PC-9 (cell line): ENCODE data around the gene ISLR2. TPM values are rescaled to one million over a fixed set of nuclear protein-coding genes. Genes with fewer than 3 reads are reported as not detected.

Experiments
- BruUV-seq: library from RNA; stranded (reverse); fragments of 400-500 nt; replicated peaks from 2 replicates; lab custom pipeline; 2021; lab: Mats Ljungman, UMichigan
- CTCF ChIA-PET: fragments of 300-600 bp; sonication (Branson Sonifier 250); formaldehyde crosslinking; loops from one replicate; lab custom pipeline; 2022; ENCODE audit warnings: antibody characterized with exemption; lab: Charles Lee
- POLR2A ChIA-PET: fragments of 300-600 bp; sonication (Branson Sonifier 250); formaldehyde crosslinking; loops from one replicate; lab custom pipeline; 2022; ENCODE audit warnings: antibody characterized with exemption; ENCODE audit not compliant: unreplicated experiment; lab: Charles Lee
- DNase-seq, 2 experiments: peaks; one replicate each; pipeline versions ENCODE4 v3.0.0 to v3.0.0-alpha.2; 2015 to 2022; ENCODE audit warnings: mixed read lengths in 1 of 2
- H2AFZ ChIP-seq: fragments of 200-600 bp; sonication (generic); 2 replicates; pipeline ENCODE4 v1.8.1; 2017; ENCODE audit warnings: antibody characterized with exemption
- H3F3A ChIP-seq: fragments of 200-600 bp; sonication (generic); 2 replicates; pipeline ENCODE4 v1.8.1; 2017; ENCODE audit warnings: antibody characterized with exemption, mild to moderate bottlenecking, low read depth; ENCODE audit not compliant: insufficient read depth
- H3K27ac ChIP-seq: fragments of 200-600 bp; sonication (generic); 2 replicates; pipeline ENCODE4 v1.6.1; 2016; ENCODE audit warnings: mixed run types
- H3K27me3 ChIP-seq: fragments of 200-600 bp; sonication (generic); 2 replicates; pipeline ENCODE4 v1.6.1; 2016; ENCODE audit warnings: low read depth, mixed run types; ENCODE audit not compliant: insufficient read depth
- H3K36me3 ChIP-seq: fragments of 200-600 bp; sonication (generic); 2 replicates; pipeline ENCODE4 v1.6.1; 2016; ENCODE audit warnings: low read depth, mixed run types
- H3K4me1 ChIP-seq: fragments of 200-600 bp; sonication (generic); replicated peaks from 2 replicates; pipeline ENCODE4 v1.6.1; 2016; ENCODE audit warnings: mixed run types; ENCODE audit not compliant: insufficient read depth
- H3K4me2 ChIP-seq: fragments of 200-600 bp; sonication (generic); 2 replicates; pipeline ENCODE4 v1.6.1; 2017; ENCODE audit warnings: mixed run types
- H3K4me3 ChIP-seq: fragments of 200-600 bp; sonication (generic); 2 replicates; pipeline ENCODE4 v1.6.1; 2016; ENCODE audit warnings: mixed run types
- H3K79me2 ChIP-seq: fragments of 200-600 bp; sonication (generic); 2 replicates; pipeline ENCODE4 v1.6.1; 2017; ENCODE audit warnings: low read depth, mixed run types
- H3K9me2 ChIP-seq: fragments of 200-600 bp; sonication (generic); 2 replicates; pipeline ENCODE4 v1.8.1; 2017; ENCODE audit warnings: mild to moderate bottlenecking; ENCODE audit not compliant: insufficient read depth
- H3K9me3 ChIP-seq: fragments of 200-600 bp; sonication (generic); 2 replicates; pipeline ENCODE4 v1.8.1; 2016; ENCODE audit warnings: low read depth; ENCODE audit not compliant: insufficient read depth
- H4K20me1 ChIP-seq: fragments of 200-600 bp; sonication (generic); 2 replicates; pipeline ENCODE4 v1.8.1; 2017; ENCODE audit not compliant: insufficient read depth
- CTCF ChIP-seq: fragments of 200-600 bp; sonication (generic); conservative IDR thresholded peaks from 2 replicates; pipeline ENCODE4 v1.6.1; 2017; ENCODE audit warnings: mixed run types, antibody characterized with exemption, mild to moderate bottlenecking, moderate library complexity
- EZH2 ChIP-seq: fragments of 200-600 bp; sonication (generic); IDR thresholded peaks from 2 replicates; pipeline ENCODE4 v1.8.0; 2017; ENCODE audit warnings: antibody characterized with exemption, low read depth
- intact Hi-C: fragments of 100-400 bp; cut with micrococcal nuclease; formaldehyde crosslinking; loops from one replicate; pipeline ENCODE4 v1.10.0; 2022; ENCODE audit not compliant: unreplicated experiment
- total RNA-seq: library from RNA; stranded (reverse); gene quantifications from 2 replicates; pipeline ENCODE4 v1.2.3, GENCODE V29; 2021

Gene ISLR2
- total RNA-seq, 1 experiment from 2014 or later: 0.15 TPM

- no peak for DNase-seq
- no peaks in the 10 kb centered on the region for H4K20me1 ChIP-seq
- H3F3A ChIP-seq: no peaks in the 10 kb centered on the region
- BruUV-seq: no TSS peak
- H3K27ac ChIP-seq: no peak overlapping the region
- H3K4me3 ChIP-seq: no peak overlapping the region
- H3K79me2 ChIP-seq: no peaks in the 10 kb centered on the region
- CTCF ChIA-PET: interaction anchor here (0.6 to 3.6 kb wide), 6 partner anchors 111 to 240 kb away, joined by 3 to 26 read pairs (median 5); no protein-coding TSS in a partner anchor
- no peak overlapping the region for H3K4me2 ChIP-seq
- no peaks in the 10 kb centered on the region for H3K36me3 ChIP-seq
- no peak overlapping the region for H2AFZ ChIP-seq
- POLR2A ChIA-PET: interaction anchor here (0.6 kb wide), 1 partner anchor 135 kb away, joined by 7 read pairs; no protein-coding TSS in a partner anchor
- H3K9me2 ChIP-seq: no peaks in the 10 kb centered on the region
- 0 out of 2 replicates have a peak, but pooled peaks cover 8% of the 10 kb centered on the region for H3K4me1 ChIP-seq
- peaks cover 18% of the 10 kb centered on the region for H3K27me3 ChIP-seq
- no peak for TF ChIP-seq CTCF
- no peak for TF ChIP-seq EZH2
- intact Hi-C loops: loop anchor here (5.0 kb wide), 1 partner anchor 172 kb away; no protein-coding TSS in a partner anchor
- H3K9me3 ChIP-seq: no peaks in the 10 kb centered on the region
These were observed 1.4 kb upstream of the ISLR2 start for GRCh38 chr15:74128785-74129585.

GRCh38 chr15:74129586-74130154, 716 bp upstream of the ISLR2 start:
- CTCF ChIA-PET: interaction anchor here (0.6 to 3.6 kb wide), 5 partner anchors 111 to 202 kb away, joined by 5 to 26 read pairs (median 6); no protein-coding TSS in a partner anchor
- no peak overlapping the region for H3K4me2 ChIP-seq

More at GRCh38 chr15:74129586-74130154, 716 bp upstream of the ISLR2 start:
- no peak overlapping the region for H2AFZ ChIP-seq
- H3K9me2 ChIP-seq: no peaks in the 10 kb centered on the region
- H4K20me1 ChIP-seq: no peaks in the 10 kb centered on the region
- no peaks in the 10 kb centered on the region for H3K9me3 ChIP-seq
- no peak overlapping the region for H3K27ac ChIP-seq
- no peak overlapping the region for H3K4me3 ChIP-seq
- BruUV-seq: no TSS peak
- no peak for TF ChIP-seq EZH2
- TF ChIP-seq CTCF: no peak
- intact Hi-C loops: loop anchor here (1.0 to 5.0 kb wide), 2 partner anchors 111 to 172 kb away; no protein-coding TSS in a partner anchor
- peaks cover 11% of the 10 kb centered on the region for H3K27me3 ChIP-seq
- H3K79me2 ChIP-seq: no peaks in the 10 kb centered on the region
- POLR2A ChIA-PET: no interaction called here
- DNase-seq: no peak
- H3K36me3 ChIP-seq: no peaks in the 10 kb centered on the region
- 0 out of 2 replicates have a peak, but pooled peaks cover 8% of the 10 kb centered on the region for H3K4me1 ChIP-seq
- no peaks in the 10 kb centered on the region for H3F3A ChIP-seq
